GM12878 (cell line): ENCODE data around the gene MAPK1IP1L. TPM values are rescaled to one million over a fixed set of nuclear protein-coding genes. Genes with fewer than 3 reads are reported as not detected.

ENCODE experiments used
- CUX1 ChIP-seq: IDR thresholded peaks from 2 replicates; pipeline ENCODE4 v1.6.1; 2012; ENCODE audit warnings: improper control_type of control experiment, low read depth, low read length; ENCODE audit not compliant: insufficient replicate concordance
- DPF2 ChIP-seq: fragments of 450-650 bp; IDR thresholded peaks from 2 replicates; pipeline ENCODE4 v1.6.1; 2017; ENCODE audit warnings: mild to moderate bottlenecking
- HCFC1 ChIP-seq: fragments of 150-350 bp; IDR thresholded peaks from 2 replicates; pipeline ENCODE4 v1.6.1; 2014; ENCODE audit warnings: low read length
- MLLT1 ChIP-seq: fragments of 450-650 bp; IDR thresholded peaks from 2 replicates; pipeline ENCODE4 v1.6.1; 2016; ENCODE audit warnings: mild to moderate bottlenecking
- NBN ChIP-seq: fragments of 450-650 bp; IDR thresholded peaks from 2 replicates; pipeline ENCODE4 v1.6.1; 2016
- RB1 ChIP-seq: fragments of 450-650 bp; formaldehyde crosslinking; IDR thresholded peaks from 2 replicates; pipeline ENCODE4 v1.6.1; 2017; ENCODE audit warnings: mild to moderate bottlenecking, borderline replicate concordance
- ZNF24 ChIP-seq: fragments of 450-650 bp; IDR thresholded peaks from 2 replicates; pipeline ENCODE4 v1.6.1; 2017; ENCODE audit warnings: antibody characterized with exemption, mild to moderate bottlenecking
- polyA plus RNA-seq, 11 experiments: library from polyadenylated mRNA; depleted of rRNA in 4 of 11; unstranded in 6 of 11; stranded (reverse) in 5 of 11; fragments of >200 nt; fragmentation: Nextera tagmentation in 4 of 11; fragmentation: Illumina TruSeq in 1 of 11; extraction: Ambion mirVana in 4 of 11; extraction: Trizol in 1 of 11; gene quantifications; 1 replicate in 1 of 11; 2 replicates in 10 of 11; pipeline versions ENCODE4 v1.2.1 to v1.2.3, GENCODE V29; 2011 to 2016; ENCODE audit warnings: inconsistent platforms in 2 of 11, missing spikeins in 2 of 11, low read depth in 1 of 11
- total RNA-seq, 4 experiments: library from RNA; depleted of rRNA in 3 of 4; stranded (reverse); fragments of >200 nt in 3 of 4; fragmentation: Illumina TruSeq in 1 of 4; extraction: Trizol in 1 of 4; gene quantifications; 2 replicates each; pipeline versions ENCODE4 v1.2.1 to v1.2.3, GENCODE V29; 2013 to 2021

Gene MAPK1IP1L
- total and polyA plus RNA-seq, 10 of the 15 experiments (the other 5 are each of a cell fraction or from before 2014, with no cell fraction given) = 44.6 to 117 (median 73.0) TPM

- TF ChIP-seq CUX1 (no peak), ZNF24 (no peak), MLLT1 (no peak), RB1 (no peak), DPF2 (no peak), HCFC1 (no peak), NBN (no peak)
- TF ChIP-seq, all 136 proteins: peak for 0
Observed at GRCh38 chr14:55088356-55088755, 36.9 kb downstream of the MAPK1IP1L start (continued).
